ENCODE data around the gene FOXA1.
"Not testable (repeated sequence)": the region's sequence is repeated elsewhere in the genome, so short reads cannot be mapped to it uniquely, and the experiment has no call there.

Gene FOXA1

GRCh38 chr14:37588956-37589714 is 5.9 kb downstream of the FOXA1 start:
- peak; percentile 23 for DNase-seq

- DNase-seq, result no peak
These were observed 6.4 kb downstream of the FOXA1 start for GRCh38 chr14:37588667-37588955.

- DNase-seq, result no peak
These were observed 7.0 kb downstream of the FOXA1 start for GRCh38 chr14:37587881-37588666.

GRCh38 chr14:37587131-37587803 is 7.8 kb downstream of the FOXA1 start:
- DNase-seq, result peak; percentile 41

GRCh38 chr14:37586797-37587130 is 8.3 kb downstream of the FOXA1 start:
- no peak for DNase-seq

- no peak for DNase-seq
These were observed 8.9 kb downstream of the FOXA1 start for GRCh38 chr14:37585971-37586796.

- DNase-seq, result no peak
These were observed 9.9 kb downstream of the FOXA1 start for GRCh38 chr14:37585101-37585511.

- no peak for DNase-seq
These were observed 10.6 kb downstream of the FOXA1 start for GRCh38 chr14:37584211-37585100.

GRCh38 chr14:37583358-37584210 is 11.5 kb downstream of the FOXA1 start:
- DNase-seq, result peak; percentile 75

GRCh38 chr14:37580146-37580545 is 14.9 kb downstream of the FOXA1 start:
- no peak for DNase-seq

GRCh38 chr14:37579274-37579673 is 15.8 kb downstream of the FOXA1 start:
- no peak for DNase-seq

- no peak for DNase-seq
These were observed 21.7 kb downstream of the FOXA1 start for GRCh38 chr14:37573356-37573755.

- DNase-seq, result no peak
These were observed 23.7 kb downstream of the FOXA1 start for GRCh38 chr14:37571391-37571790.

- no peak for DNase-seq
These were observed 25.3 kb downstream of the FOXA1 start for GRCh38 chr14:37569729-37570128.

GRCh38 chr14:37566811-37567371 is 28.2 kb downstream of the FOXA1 start:
- DNase-seq, result no peak

GRCh38 chr14:37565550-37565949 is 29.5 kb downstream of the FOXA1 start:
- DNase-seq, result no peak

- DNase-seq, result no peak
These were observed 31.9 kb downstream of the FOXA1 start for GRCh38 chr14:37563189-37563588.

GRCh38 chr14:37559386-37559785 is 35.7 kb downstream of the FOXA1 start:
- DNase-seq, result no peak

- DNase-seq, result no peak
These were observed 36.3 kb downstream of the FOXA1 start for GRCh38 chr14:37558740-37559139.

- not testable (repeated sequence) for DNase-seq
These were observed 39.5 kb downstream of the FOXA1 start for GRCh38 chr14:37555596-37555995.

Data from NCI-H187 treated with DMSO at 0.1 percent for 48 hours (cell line).